GM21423 (cell line): Measurements from ENCODE around the gene OPRPN.

Source experiments
- ATAC-seq: cut with Tn5 transposase; IDR thresholded peaks from one replicate; pipeline ENCODE4 v1.9.1; 2021; ENCODE audit warnings: mild to moderate bottlenecking, moderate library complexity; ENCODE audit not compliant: unreplicated experiment

OPRPN gene

GRCh38 chr4:70397580-70397979 is at the start of gene OPRPN:
TSS of gene OPRPN (plus strand) at chr4:70397940. CDS start at chr4:70399286, 1,346 bp downstream.
- no peak for ATAC-seq

GRCh38 chr4:70356185-70356584 is 41.6 kb upstream of the OPRPN start:
- no peak for ATAC-seq

GRCh38 chr4:70359115-70359661 is 38.6 kb upstream of the OPRPN start:
- no peak for ATAC-seq

GRCh38 chr4:70360460-70360859 is 37.3 kb upstream of the OPRPN start, which contains the start of gene SMR3A:
TSS of gene SMR3A (plus strand) at chr4:70360760. CDS start at chr4:70362116, 1,356 bp downstream.
- ATAC-seq: no peak

- no peak for ATAC-seq
Measured at GRCh38 chr4:70364002-70364401, 33.7 kb upstream of the OPRPN start.

- ATAC-seq: no peak
Measured at GRCh38 chr4:70365479-70365878, 32.3 kb upstream of the OPRPN start.

- ATAC-seq: no peak
Measured at GRCh38 chr4:70367813-70368212, 29.9 kb upstream of the OPRPN start.

- no peak for ATAC-seq
Measured at GRCh38 chr4:70371987-70372386, 25.8 kb upstream of the OPRPN start.

- ATAC-seq: no peak
Measured at GRCh38 chr4:70372760-70373159, 25.0 kb upstream of the OPRPN start.

GRCh38 chr4:70380578-70380977 is 17.2 kb upstream of the OPRPN start:
- ATAC-seq: no peak

- no peak for ATAC-seq
Measured at GRCh38 chr4:70382691-70383181, 15.0 kb upstream of the OPRPN start, which contains the start of gene SMR3B. TSS of gene SMR3B (plus strand) at chr4:70383131. CDS start at chr4:70384511, 1,380 bp downstream.

GRCh38 chr4:70392057-70392776 is 5.5 kb upstream of the OPRPN start:
- peak; percentile 51 for ATAC-seq

GRCh38 chr4:70399319-70399718 is 1.6 kb downstream of the OPRPN start:
- peak; percentile 68 for ATAC-seq

GRCh38 chr4:70402762-70403161 is 5.0 kb downstream of the OPRPN start:
- no peak for ATAC-seq

- ATAC-seq: no peak
Measured at GRCh38 chr4:70405765-70406164, 8.0 kb downstream of the OPRPN start.

- no peak for ATAC-seq
Measured at GRCh38 chr4:70425306-70425705, 27.6 kb downstream of the OPRPN start.

GRCh38 chr4:70426789-70427188 is 29.0 kb downstream of the OPRPN start:
- ATAC-seq: no peak

GRCh38 chr4:70437197-70437596 is 39.5 kb downstream of the OPRPN start:
- no peak for ATAC-seq

GRCh38 chr4:70442474-70442873 is 44.7 kb downstream of the OPRPN start:
- ATAC-seq: no peak

- ATAC-seq: no peak
Measured at GRCh38 chr4:70443329-70443728, 45.6 kb downstream of the OPRPN start.

- no peak for ATAC-seq
Measured at GRCh38 chr4:70449220-70449619, 51.5 kb downstream of the OPRPN start.

- ATAC-seq: no peak
Measured at GRCh38 chr4:70452946-70453345, 55.2 kb downstream of the OPRPN start.
